Suprapubic skin (tissue), 4 donors: ENCODE results near the gene NEURL1B. TPM values are rescaled to one million over a fixed set of nuclear protein-coding genes. Genes with fewer than 3 reads are reported as not detected.
A peak's percentile ranks its signal among the peaks of the same experiment; 100 is the strongest.
"Not testable (repeated sequence)": the region's sequence is repeated elsewhere in the genome, so short reads cannot be mapped to it uniquely, and the experiment has no call there.

Source experiments
- DNase-seq, 2 donors: peaks; one replicate each; pipeline ENCODE4 v3.0.0-alpha.2; 2019; ENCODE audit warnings: low spot score in 2 of 2
- H3K27ac ChIP-seq: fragments of 200-600 bp; sonication (generic); one replicate; pipeline ENCODE4 v1.5.1; 2019
- H3K27me3 ChIP-seq: fragments of 200-600 bp; sonication (generic); one replicate; pipeline ENCODE4 v1.5.1; 2019
- H3K36me3 ChIP-seq: fragments of 200-600 bp; sonication (generic); one replicate; pipeline ENCODE4 v1.5.1; 2019
- H3K4me1 ChIP-seq: fragments of 200-600 bp; sonication (generic); one replicate; pipeline ENCODE4 v1.5.1; 2019
- H3K4me3 ChIP-seq: fragments of 200-600 bp; sonication (generic); one replicate; pipeline ENCODE4 v1.5.1; 2019; ENCODE audit warnings: mild to moderate bottlenecking
- H3K9me3 ChIP-seq: fragments of 200-600 bp; sonication (generic); one replicate; pipeline ENCODE4 v1.5.1; 2019
- EP300 ChIP-seq: sonication (generic); formaldehyde crosslinking; IDR thresholded peaks from one replicate; pipeline ENCODE4 v1.6.1; 2017; ENCODE audit warnings: antibody characterized with exemption
- POLR2A ChIP-seq, 2 donors: fragments of 450-650 bp; IDR thresholded peaks; one replicate each; pipeline ENCODE4 v1.6.1; 2017; ENCODE audit warnings: antibody characterized with exemption in 2 of 2, mild to moderate bottlenecking in 2 of 2, moderate library complexity in 2 of 2
- POLR2AphosphoS5 ChIP-seq, 3 donors: sonication (generic); formaldehyde crosslinking; IDR thresholded peaks; one replicate each; pipeline ENCODE4 v1.6.1; 2017; ENCODE audit warnings: antibody characterized with exemption in 3 of 3
- WGBS: methylation state at CpG from one replicate; pipeline ENCODE4 v1.1.5; 2018; 5-methylcytosine and 5-hydroxymethylcytosine counted together
- total RNA-seq, 4 donors: library from RNA; depleted of rRNA; stranded (reverse); fragments of >200 nt; gene quantifications; one replicate each; pipeline ENCODE4 v1.1.0, GENCODE V29; 2016
- TF ChIP-seq, protein P1 (sequence below), 2 donors: fragments of 200-600 bp in 1 of 2; fragments of 450-650 bp in 1 of 2; sonication (generic) in 1 of 2; IDR thresholded peaks; one replicate each; pipeline ENCODE4 v1.5.1; 2016 to 2019; ENCODE audit warnings: antibody characterized with exemption in 2 of 2, mild to moderate bottlenecking in 1 of 2, moderate library complexity in 1 of 2

NEURL1B gene
- total RNA-seq, 4 donors from 2014 or later = 18.5 to 40.9 (median 30.4) TPM

DNA sequence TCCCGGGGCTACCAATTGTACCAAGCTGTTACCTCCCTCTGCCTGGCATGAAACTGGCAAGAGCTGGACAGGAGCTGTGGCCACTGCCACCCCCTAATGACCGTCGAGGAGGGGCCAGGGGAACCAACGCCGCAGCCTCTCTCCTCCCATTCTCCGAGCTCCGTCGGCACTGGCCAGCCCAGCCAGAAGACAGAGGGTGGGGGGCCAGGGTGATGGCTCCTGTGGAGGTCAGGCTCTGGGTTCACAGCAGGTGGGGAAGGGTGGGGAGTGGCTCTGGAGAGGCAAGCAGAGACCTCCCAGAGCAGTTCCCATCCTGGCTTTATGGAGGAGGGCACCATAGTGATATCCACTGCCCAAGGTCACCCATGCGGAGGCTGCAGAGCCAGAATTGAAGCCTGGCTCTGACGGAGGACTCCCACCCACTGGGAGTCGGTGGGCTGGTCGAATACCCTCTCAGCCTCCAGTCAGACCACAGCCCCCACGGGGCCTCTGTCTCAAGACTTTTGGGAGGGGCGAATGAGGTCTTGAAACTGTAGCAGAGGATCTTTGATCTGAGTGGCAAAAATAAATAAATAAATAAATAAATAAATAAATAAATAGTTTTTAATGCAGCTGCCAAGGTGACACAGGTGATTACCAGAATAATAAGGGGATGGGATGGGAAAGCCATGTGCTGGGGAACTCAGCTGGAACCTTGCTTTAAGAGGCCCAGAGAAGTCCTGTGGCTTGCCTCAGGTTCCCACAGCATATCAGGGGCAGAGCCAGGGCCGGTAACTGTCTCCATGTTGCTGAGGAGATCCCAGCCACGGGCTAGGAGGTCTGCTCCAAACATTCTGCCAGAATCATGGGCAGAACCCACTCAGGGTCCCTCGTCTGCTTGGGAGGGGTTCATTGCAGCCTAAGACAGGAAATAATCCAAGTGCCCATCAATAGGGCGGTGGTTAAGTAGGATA, 42.5 kb upstream of the NEURL1B start:
- no peaks in the 10 kb centered on the region for H3K27me3 ChIP-seq
- no peaks in the 10 kb centered on the region for H3K36me3 ChIP-seq
- WGBS = 70% methylated on average over 18 of the region's 18 CpGs
- H3K27ac ChIP-seq = no peak overlapping the region
- H3K9me3 ChIP-seq = no peaks in the 10 kb centered on the region
- peaks cover 13% of the 10 kb centered on the region for H3K4me1 ChIP-seq
- TF ChIP-seq, protein P1, sequence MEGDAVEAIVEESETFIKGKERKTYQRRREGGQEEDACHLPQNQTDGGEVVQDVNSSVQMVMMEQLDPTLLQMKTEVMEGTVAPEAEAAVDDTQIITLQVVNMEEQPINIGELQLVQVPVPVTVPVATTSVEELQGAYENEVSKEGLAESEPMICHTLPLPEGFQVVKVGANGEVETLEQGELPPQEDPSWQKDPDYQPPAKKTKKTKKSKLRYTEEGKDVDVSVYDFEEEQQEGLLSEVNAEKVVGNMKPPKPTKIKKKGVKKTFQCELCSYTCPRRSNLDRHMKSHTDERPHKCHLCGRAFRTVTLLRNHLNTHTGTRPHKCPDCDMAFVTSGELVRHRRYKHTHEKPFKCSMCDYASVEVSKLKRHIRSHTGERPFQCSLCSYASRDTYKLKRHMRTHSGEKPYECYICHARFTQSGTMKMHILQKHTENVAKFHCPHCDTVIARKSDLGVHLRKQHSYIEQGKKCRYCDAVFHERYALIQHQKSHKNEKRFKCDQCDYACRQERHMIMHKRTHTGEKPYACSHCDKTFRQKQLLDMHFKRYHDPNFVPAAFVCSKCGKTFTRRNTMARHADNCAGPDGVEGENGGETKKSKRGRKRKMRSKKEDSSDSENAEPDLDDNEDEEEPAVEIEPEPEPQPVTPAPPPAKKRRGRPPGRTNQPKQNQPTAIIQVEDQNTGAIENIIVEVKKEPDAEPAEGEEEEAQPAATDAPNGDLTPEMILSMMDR (IDR thresholded peaks at IDR 0.05) = no peak
- TF ChIP-seq POLR2A (IDR thresholded peaks at IDR 0.05) = no peak
- TF ChIP-seq EP300 = no peak
- no peak for TF ChIP-seq POLR2AphosphoS5 (IDR thresholded peaks at IDR 0.05)
- H3K4me3 ChIP-seq = no peak overlapping the region
- DNase-seq = no peak

DNA sequence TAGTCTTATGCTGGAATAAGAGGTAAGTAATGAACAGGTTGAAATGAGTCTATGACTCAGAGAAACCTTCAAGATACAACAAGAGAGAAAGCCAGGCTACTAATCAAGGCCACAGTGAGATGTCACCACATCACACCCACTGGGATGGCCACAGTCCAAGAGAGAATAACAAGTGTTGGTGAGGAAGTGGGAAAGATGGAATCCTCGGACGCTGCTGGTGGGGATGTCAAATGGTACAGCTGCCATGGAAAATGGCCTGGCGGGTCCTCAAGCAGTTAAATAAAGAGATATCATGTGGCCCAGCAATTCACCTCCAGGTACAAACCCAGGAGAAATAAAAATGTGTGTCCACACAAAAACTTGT, 41.9 kb upstream of the NEURL1B start:
- peaks cover 13% of the 10 kb centered on the region for H3K4me1 ChIP-seq
- WGBS = 88% methylated on average over 3 of the region's 3 CpGs
- H3K27ac ChIP-seq = no peak overlapping the region

DNA sequence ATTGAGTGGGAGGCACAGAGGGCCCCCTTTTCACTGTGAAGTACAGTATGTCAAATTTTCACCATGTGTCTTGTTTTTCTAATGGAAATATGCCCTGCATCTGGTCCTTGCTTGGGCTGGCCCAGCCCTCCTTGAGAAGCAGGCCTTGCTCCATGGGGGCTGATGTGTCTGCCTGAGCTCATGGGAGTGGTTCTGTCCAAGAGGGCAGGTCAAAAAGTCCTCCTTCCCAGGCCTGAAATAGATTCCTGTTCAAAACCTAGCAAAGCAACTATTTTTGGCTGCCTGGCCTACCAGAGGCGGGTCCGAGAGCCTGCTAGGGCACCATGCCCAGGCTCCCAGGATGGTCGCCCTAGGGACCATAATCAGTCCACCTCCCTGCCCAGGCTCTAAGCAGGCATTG, 40.5 kb upstream of the NEURL1B start:
- Histone ChIP-seq H3K27me3 (no peaks in the 10 kb centered on the region), H3K4me1 (peaks cover 13% of the 10 kb centered on the region), H3K36me3 (no peaks in the 10 kb centered on the region), H3K27ac (no peak overlapping the region), H3K9me3 (no peaks in the 10 kb centered on the region), H3K4me3 (no peak overlapping the region)
- DNase-seq = peak in 1 of 2 donors; percentile 8
- no peak for TF ChIP-seq POLR2AphosphoS5 (IDR thresholded peaks at IDR 0.05)
- TF ChIP-seq POLR2A (IDR thresholded peaks at IDR 0.05) = no peak
- TF ChIP-seq EP300 = no peak
- TF ChIP-seq, protein P1 (IDR thresholded peaks at IDR 0.05) = no peak
- WGBS = no CpG with 5 or more reads among the region's 3 CpGs

More for the DNA sequence above, 41.9 kb upstream of the NEURL1B start:
- no peaks in the 10 kb centered on the region for H3K9me3 ChIP-seq
- DNase-seq = no peak
- no peaks in the 10 kb centered on the region for H3K27me3 ChIP-seq
- H3K4me3 ChIP-seq = no peak overlapping the region
- TF ChIP-seq EP300 (no peak), POLR2AphosphoS5 (IDR thresholded peaks at IDR 0.05) (no peak), POLR2A (IDR thresholded peaks at IDR 0.05) (no peak)
- TF ChIP-seq, protein P1 (IDR thresholded peaks at IDR 0.05) = no peak
- H3K36me3 ChIP-seq = no peaks in the 10 kb centered on the region

DNA sequence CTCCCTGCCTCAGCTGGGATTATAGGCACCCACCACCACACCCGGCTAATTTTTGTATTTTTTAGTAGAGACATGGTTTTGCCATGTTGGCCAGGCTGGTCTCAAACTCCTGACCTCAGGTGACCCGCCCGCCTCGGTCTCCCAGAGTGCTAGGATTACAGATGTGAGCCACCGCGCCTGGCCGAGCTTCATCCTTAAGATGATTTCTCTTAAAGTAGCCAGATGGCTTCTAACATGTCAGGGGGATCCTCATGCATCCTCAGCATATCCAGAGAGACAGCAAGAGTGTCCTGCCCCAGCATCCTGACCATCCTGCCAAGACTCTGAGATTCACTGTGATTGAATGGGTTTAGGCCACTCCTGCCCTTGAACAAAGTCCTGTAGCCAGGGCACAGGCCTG, 39.5 kb upstream of the NEURL1B start:
- DNase-seq = peak in 1 of 2 donors; percentile 33
- H3K9me3 ChIP-seq, H3K27me3 ChIP-seq, H3K4me3 ChIP-seq, H3K36me3 ChIP-seq, H3K27ac ChIP-seq: not testable (repeated sequence)
- WGBS = 89% methylated on average over 7 of the region's 7 CpGs
- peaks cover 13% of the 10 kb centered on the region for H3K4me1 ChIP-seq

DNA sequence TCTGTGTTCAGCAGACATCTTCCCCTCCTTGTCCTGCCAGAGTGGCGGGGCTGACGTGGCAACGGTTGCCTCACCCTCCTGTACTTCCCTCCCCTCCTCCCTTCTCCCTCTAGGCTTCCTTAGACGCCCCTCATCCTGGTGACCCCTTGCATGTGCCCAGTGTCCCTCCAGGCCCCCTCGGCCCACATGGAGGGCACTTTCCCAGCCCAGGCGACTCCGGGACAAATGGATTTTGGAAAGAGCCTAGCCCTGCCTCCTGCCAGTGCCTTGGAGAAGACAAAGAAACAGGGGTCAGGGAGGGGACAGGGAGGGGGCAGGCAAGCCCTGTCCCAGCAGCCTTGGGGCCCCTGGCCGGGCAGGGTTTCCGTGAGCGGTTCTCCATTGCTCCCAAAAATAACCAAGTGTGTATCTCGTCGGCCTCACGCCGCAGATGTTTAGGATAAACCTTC, 38.3 kb upstream of the NEURL1B start:
- no peak for DNase-seq
- peak overlapping the region; percentile 2 for H3K27ac ChIP-seq

More for the DNA sequence above, 38.3 kb upstream of the NEURL1B start:
- Histone ChIP-seq H3K9me3 (no peaks in the 10 kb centered on the region), H3K4me3 (no peak overlapping the region), H3K27me3 (no peaks in the 10 kb centered on the region), H3K36me3 (no peaks in the 10 kb centered on the region), H3K4me1 (peaks cover 8% of the 10 kb centered on the region)
- no peak for TF ChIP-seq POLR2AphosphoS5 (IDR thresholded peaks at IDR 0.05)
- TF ChIP-seq, protein P1 (IDR thresholded peaks at IDR 0.05) = no peak
- no peak for TF ChIP-seq POLR2A (IDR thresholded peaks at IDR 0.05)
- TF ChIP-seq EP300 = no peak
- 70% methylated on average over 14 of the region's 14 CpGs for WGBS
